ENCODE measurements around the gene LY6G5C.

The LY6G5C gene

GRCh38 chr6:31665501-31666336 is 15.1 kb downstream of the LY6G5C start, which contains the start of gene CSNK2B:
CSNK2B (plus strand) TSS chr6:31666080; CDS start chr6:31666832, 752 bp downstream.
- peak; percentile 98 for DNase-seq (ENCODE audit: extremely low spot score)
- CTCF ChIA-PET, result interaction anchor here (0.9 kb wide), 1 partner anchor 70 kb away, joined by 4 read pairs; no protein-coding TSS in a partner anchor
- POLR2A ChIA-PET, result interaction anchor here (0.6 to 5.4 kb wide), 19 partner anchors 9 to 161 kb away, joined by 3 to 138 read pairs (median 4); partner anchors contain the start of genes ABHD16A, APOM, BAG6 and DDX39B
- TF ChIP-seq NFRKB (IDR thresholded peaks at IDR 0.05) (no peak), SP1 (IDR thresholded peaks at IDR 0.05) (no peak), FOXA1 (IDR thresholded peaks at IDR 0.05) (no peak), CTBP1 (IDR thresholded peaks at IDR 0.05; ENCODE audit: borderline replicate concordance) (no peak), PKNOX1 (IDR thresholded peaks at IDR 0.05) (peak; percentile 70), LEF1 (IDR thresholded peaks at IDR 0.05; ENCODE audit: borderline replicate concordance) (no peak), FOXK2 (IDR thresholded peaks at IDR 0.05) (no peak), FOXM1 (IDR thresholded peaks at IDR 0.05; ENCODE audit: borderline replicate concordance) (0 out of 2 replicates have a peak, but pooled peaks have one; percentile 17), TARDBP (IDR thresholded peaks at IDR 0.05) (no peak), L3MBTL2 (conservative IDR thresholded peaks at IDR 0.05) (peak; percentile 62), ARNT (IDR thresholded peaks at IDR 0.05) (0 out of 2 replicates have a peak, but pooled peaks have one; percentile 29), ELF4 (IDR thresholded peaks at IDR 0.05) (peak; percentile 81)

- DNase-seq (ENCODE audit: extremely low spot score), result peak; percentile 73
- POLR2A ChIA-PET, result interaction anchor here (0.5 to 5.4 kb wide), 30 partner anchors 8 to 1307 kb away, joined by 3 to 138 read pairs (median 5); partner anchors contain the start of genes ABHD16A, AIF1, APOM and BAG6
- TF ChIP-seq HDGF (IDR thresholded peaks at IDR 0.05; ENCODE audit: borderline replicate concordance) (no peak), L3MBTL2 (conservative IDR thresholded peaks at IDR 0.05) (peak; percentile 84), FOXK2 (IDR thresholded peaks at IDR 0.05) (peak; percentile 78; the same call in 1 of the 2 replicates)
- CTCF ChIA-PET, result interaction anchor here (0.7 to 0.9 kb wide), 2 partner anchors 69 to 427 kb away, joined by 3 to 4 read pairs; no protein-coding TSS in a partner anchor
Measured at GRCh38 chr6:31664790-31665500, 15.9 kb downstream of the LY6G5C start, which contains the start of gene GPANK1. GPANK1 (minus strand) TSS chr6:31664997; CDS start chr6:31664478, 519 bp downstream.

GRCh38 chr6:31663961-31664789 is 16.7 kb downstream of the LY6G5C start:
- TF ChIP-seq SUZ12 (IDR thresholded peaks at IDR 0.05) (no peak), FOXA1 (IDR thresholded peaks at IDR 0.05) (no peak), FOXM1 (IDR thresholded peaks at IDR 0.05; ENCODE audit: borderline replicate concordance) (no peak)
- CTCF ChIA-PET, result interaction anchor here (0.9 kb wide), 1 partner anchor 68 kb away, joined by 4 read pairs; no protein-coding TSS in a partner anchor
- DNase-seq (ENCODE audit: extremely low spot score), result no peak
- POLR2A ChIA-PET, result interaction anchor here (0.5 to 5.4 kb wide), 31 partner anchors 8 to 1308 kb away, joined by 3 to 138 read pairs (median 5); partner anchors contain the start of genes ABHD16A, AIF1, APOM and BAG6

GRCh38 chr6:31663126-31663960 is 17.5 kb downstream of the LY6G5C start:
- CTCF ChIA-PET, result no interaction called here
- no peak for DNase-seq (ENCODE audit: extremely low spot score)
- TF ChIP-seq SUZ12 (IDR thresholded peaks at IDR 0.05) (no peak), L3MBTL2 (conservative IDR thresholded peaks at IDR 0.05) (no peak), ZNF384 (IDR thresholded peaks at IDR 0.05) (no peak), NFRKB (IDR thresholded peaks at IDR 0.05) (no peak), BHLHE40 (IDR thresholded peaks at IDR 0.05; ENCODE audit: borderline replicate concordance) (no peak)
- POLR2A ChIA-PET, result interaction anchor here (1.0 to 5.4 kb wide), 5 partner anchors 8 to 143 kb away, joined by 3 to 138 read pairs (median 16); partner anchors contain the start of genes APOM, BAG6, CLIC1 and DDX39B

GRCh38 chr6:31662124-31662723 is 18.6 kb downstream of the LY6G5C start:
- TF ChIP-seq CTBP1 (IDR thresholded peaks at IDR 0.05; ENCODE audit: borderline replicate concordance) (no peak), ELF4 (IDR thresholded peaks at IDR 0.05) (no peak), BHLHE40 (IDR thresholded peaks at IDR 0.05; ENCODE audit: borderline replicate concordance) (no peak), FOXK2 (IDR thresholded peaks at IDR 0.05) (no peak), PKNOX1 (IDR thresholded peaks at IDR 0.05) (no peak), ARNT (IDR thresholded peaks at IDR 0.05) (no peak), L3MBTL2 (conservative IDR thresholded peaks at IDR 0.05) (no peak), FOXM1 (IDR thresholded peaks at IDR 0.05; ENCODE audit: borderline replicate concordance) (no peak)
- ChIA-PET CTCF (no interaction called here), POLR2A (interaction anchor here (5.4 kb wide), 1 partner anchor 11 kb away, joined by 138 read pairs; the partner anchor contains the start of gene BAG6)

More at GRCh38 chr6:31662124-31662723, 18.6 kb downstream of the LY6G5C start:
- DNase-seq (ENCODE audit: extremely low spot score), result no peak

Data from HEK293T (cell line).